HepG2 (cell line): ENCODE measurements around the gene TRAPPC12. TPM values are rescaled to one million over a fixed set of nuclear protein-coding genes. Genes with fewer than 3 reads are reported as not detected.

Experiments
- ATAC-seq: fragments of 200-7000 bp; cut with Tn5 transposase; 3 replicates; pipeline ENCODE4 v1.9.1; 2020; ENCODE audit warnings: mild to moderate bottlenecking, moderate library complexity
- BruUV-seq: library from RNA; stranded (reverse); fragments of 400-500 nt; replicated peaks from 2 replicates; lab custom pipeline; 2021; lab: Mats Ljungman, UMichigan
- CTCF ChIA-PET: fragments of 300-600 bp; formaldehyde crosslinking; extraction: SDS; loops from one replicate; lab custom pipeline; 2021; ENCODE audit warnings: low total read pairs, inconsistent platforms, low intra/inter-chr PET ratio; lab: Yijun Ruan, JAX
- POLR2A ChIA-PET: fragments of 350-600 bp; sonication (Branson Sonifier 250); formaldehyde crosslinking; loops from one replicate; lab custom pipeline; 2020; ENCODE audit warnings: antibody characterized with exemption, inconsistent platforms; lab: Yijun Ruan, JAX
- DNase-seq: peaks from one replicate; pipeline ENCODE4 v3.0.0-alpha.2; 2015; ENCODE audit warnings: low spot score
- FAIRE-seq: peaks from 3 replicates; lab custom pipeline; 2011; peaks lifted over from hg19 to GRCh38; lab: Jason Lieb, UNC
- H2AFZ ChIP-seq: one replicate; pipeline ENCODE4 v1.6.1; 2011; ENCODE audit warnings: low read length, inconsistent platforms
- H3K27ac ChIP-seq: fragments of 300-600 bp; 3 replicates; pipeline ENCODE4 v1.8.0; 2011; ENCODE audit warnings: mixed run types, mild to moderate bottlenecking, mixed read lengths, low read length, inconsistent platforms; ENCODE audit not compliant: insufficient read depth; ENCODE audit errors: extremely low read length
- H3K27me3 ChIP-seq, 2 experiments: fragments of 200-600 bp in 1 of 2; 2 replicates in 1 of 2; 3 replicates in 1 of 2; pipeline versions ENCODE4 v1.6.0 to v1.8.0; 2011; ENCODE audit warnings: low read length in 2 of 2, mild to moderate bottlenecking in 2 of 2, moderate library complexity in 2 of 2, inconsistent platforms in 1 of 2; ENCODE audit not compliant: insufficient read depth in 2 of 2, control insufficient read depth in 1 of 2
- H3K36me3 ChIP-seq, 2 experiments: fragments of 200-600 bp in 1 of 2; replicated peaks in 1 of 2; 2 replicates in 1 of 2; 3 replicates in 1 of 2; pipeline versions ENCODE4 v1.5.1 to v1.8.0; 2011; ENCODE audit warnings: low read length in 2 of 2, inconsistent platforms in 1 of 2; ENCODE audit not compliant: insufficient read depth in 2 of 2, control insufficient read depth in 1 of 2
- H3K4me1 ChIP-seq: 2 replicates; pipeline ENCODE4 v1.5.1; 2012; ENCODE audit warnings: low read length, inconsistent platforms; ENCODE audit not compliant: insufficient read depth
- H3K4me2 ChIP-seq: 2 replicates; pipeline ENCODE4 v1.6.0; 2011; ENCODE audit warnings: low read depth, low read length, inconsistent platforms
- H3K4me3 ChIP-seq, 3 experiments: fragments of 200-600 bp in 1 of 3; sonication (generic), shearing (Covaris generic) in 1 of 3; replicated peaks in 1 of 3; 2 replicates each; pipeline ENCODE4 v1.5.1; 2011 to 2016; ENCODE audit warnings: low read length in 3 of 3, inconsistent platforms in 2 of 3, low read depth in 2 of 3, mild to moderate bottlenecking in 2 of 3, control low read depth in 1 of 3, mixed read lengths in 1 of 3; ENCODE audit not compliant: insufficient read depth in 1 of 3
- H3K79me2 ChIP-seq: one replicate; pipeline ENCODE4 v1.6.1; 2011; ENCODE audit warnings: low read length, inconsistent platforms; ENCODE audit not compliant: insufficient read depth
- H3K9ac ChIP-seq: 2 replicates; pipeline ENCODE4 v1.6.0; 2011; ENCODE audit warnings: mild to moderate bottlenecking, low read depth, low read length, inconsistent platforms; ENCODE audit not compliant: insufficient read depth
- H3K9me3 ChIP-seq: 2 replicates; pipeline ENCODE4 v1.5.1; 2012; ENCODE audit warnings: mild to moderate bottlenecking, low read length
- H4K20me1 ChIP-seq: 2 replicates; pipeline ENCODE4 v1.6.0; 2011; ENCODE audit warnings: inconsistent platforms, mild to moderate bottlenecking, low read length, moderate library complexity; ENCODE audit not compliant: insufficient read depth
- AHR ChIP-seq: IDR thresholded peaks from 2 replicates; pipeline ENCODE4 v1.6.1; 2018; ENCODE audit warnings: missing genetic modification reagents, missing compliant biosample characterization
- ATF1 ChIP-seq: IDR thresholded peaks from 2 replicates; pipeline ENCODE4 v1.6.1; 2016; ENCODE audit warnings: mild to moderate bottlenecking, control low read depth
- CBX2 ChIP-seq, 2 experiments: fragments of 200-600 bp in 1 of 2; sonication (generic); formaldehyde crosslinking in 1 of 2; IDR thresholded peaks; 2 replicates each; pipeline versions ENCODE4 v1.7.0 to v1.8.1; 2018 to 2022; ENCODE audit warnings: low read depth in 2 of 2, low read length in 1 of 2, mild to moderate bottlenecking in 1 of 2, missing genetic modification reagents in 1 of 2
- CHD4 ChIP-seq: fragments of 200-600 bp; sonication (generic); IDR thresholded peaks from 2 replicates; pipeline ENCODE4 v1.7.0; 2017; ENCODE audit warnings: mild to moderate bottlenecking, low read length, borderline replicate concordance
- CREM ChIP-seq, 2 experiments: sonication (generic) in 1 of 2; formaldehyde crosslinking in 1 of 2; IDR thresholded peaks; 2 replicates each; pipeline versions ENCODE4 v1.4.0 to v1.6.1; 2016 to 2020; ENCODE audit warnings: antibody characterized with exemption in 1 of 2, mild to moderate bottlenecking in 1 of 2, missing genetic modification reagents in 1 of 2
- ISX ChIP-seq: sonication (generic); formaldehyde crosslinking; conservative IDR thresholded peaks from 2 replicates; pipeline ENCODE4 v1.5.0; 2020; ENCODE audit warnings: missing genetic modification reagents
- JUND ChIP-seq: sonication (generic); formaldehyde crosslinking; IDR thresholded peaks from 2 replicates; pipeline ENCODE4 v1.8.0; 2022; ENCODE audit warnings: mild to moderate bottlenecking, missing genetic modification reagents
- MTF2 ChIP-seq: sonication (generic); formaldehyde crosslinking; IDR thresholded peaks from 2 replicates; pipeline ENCODE4 v1.5.0; 2020; ENCODE audit warnings: missing genetic modification reagents, borderline replicate concordance
- NFYB ChIP-seq: sonication (generic); formaldehyde crosslinking; IDR thresholded peaks from 2 replicates; pipeline ENCODE4 v1.4.0; 2020; ENCODE audit warnings: missing genetic modification reagents
- NR1H2 ChIP-seq: sonication (generic); formaldehyde crosslinking; IDR thresholded peaks from 2 replicates; pipeline ENCODE4 v1.8.1; 2022; ENCODE audit warnings: low read depth, missing genetic modification reagents, borderline replicate concordance
- PPARG ChIP-seq: conservative IDR thresholded peaks from 2 replicates; pipeline ENCODE4 v1.6.1; 2016; ENCODE audit warnings: missing biosample characterization, missing genetic modification reagents
- REST ChIP-seq, 2 experiments: IDR thresholded peaks; 2 replicates each; pipeline ENCODE4 v1.6.1; 2011 to 2012; ENCODE audit warnings: low read length in 2 of 2, borderline replicate concordance in 1 of 2, low read depth in 1 of 2, mild to moderate bottlenecking in 1 of 2, moderate library complexity in 1 of 2
- SIN3A ChIP-seq: IDR thresholded peaks from 2 replicates; pipeline ENCODE4 v1.6.1; 2011; ENCODE audit warnings: low read depth, mild to moderate bottlenecking, control low read depth, low read length, borderline replicate concordance
- TRIM24 ChIP-seq: sonication (generic); formaldehyde crosslinking; IDR thresholded peaks from 2 replicates; pipeline ENCODE4 v1.8.0; 2022; ENCODE audit warnings: mild to moderate bottlenecking, missing genetic modification reagents
- ZKSCAN8 ChIP-seq: IDR thresholded peaks from 2 replicates; pipeline ENCODE4 v1.6.1; 2016; ENCODE audit warnings: borderline replicate concordance, missing genetic modification reagents, missing compliant biosample characterization
- ZMYM2 ChIP-seq: sonication (generic); formaldehyde crosslinking; IDR thresholded peaks from 2 replicates; pipeline ENCODE4 v1.8.0; 2022; ENCODE audit warnings: mild to moderate bottlenecking, missing genetic modification reagents
- ZNF644 ChIP-seq: IDR thresholded peaks from 2 replicates; pipeline ENCODE4 v1.6.1; 2016; ENCODE audit warnings: low read depth
- ZNF780A ChIP-seq: sonication (generic); formaldehyde crosslinking; IDR thresholded peaks from 2 replicates; pipeline ENCODE4 v1.8.0; 2022; ENCODE audit warnings: mild to moderate bottlenecking, missing genetic modification reagents, moderate library complexity
- WGBS: methylation state at CpG from one replicate; pipeline ENCODE4 v1.1.6; 2017; ENCODE audit warnings: low lambda C conversion rate; 5-methylcytosine and 5-hydroxymethylcytosine counted together
- in situ Hi-C: cut with HindIII; loops from 2 replicates; pipeline ENCODE4 v1.10.0; 2017; ENCODE audit warnings: low pct_unique_long_range_greater_than_20kb; ENCODE audit not compliant: extremely low pct_ligation_motif_present
- intact Hi-C: fragments of 100-400 bp; cut with micrococcal nuclease; formaldehyde crosslinking; loops from one replicate; pipeline ENCODE4 v1.10.0; 2022; ENCODE audit not compliant: unreplicated experiment
- polyA plus RNA-seq, 8 experiments: library from polyadenylated mRNA; depleted of rRNA in 3 of 8; stranded (reverse) in 7 of 8; unstranded in 1 of 8; fragments of >200 nt; fragmentation: Illumina TruSeq in 4 of 8; extraction: Trizol in 4 of 8; gene quantifications; 2 replicates each; pipeline versions ENCODE4 v1.2.1 to v1.2.3, GENCODE V29; 2011 to 2016; ENCODE audit warnings: low read depth in 4 of 8, missing spikeins in 1 of 8, mixed read lengths in 1 of 8; ENCODE audit not compliant: insufficient read depth in 1 of 8
- total RNA-seq, 5 experiments: library from RNA; depleted of rRNA; stranded (reverse); fragments of >200 nt; fragmentation: Illumina TruSeq; extraction: Trizol; gene quantifications; 2 replicates each; pipeline ENCODE4 v1.2.3, GENCODE V29; 2016; ENCODE audit warnings: low read depth in 1 of 5
- TF ChIP-seq, protein P1 (sequence below): sonication (generic); formaldehyde crosslinking; IDR thresholded peaks from 2 replicates; pipeline ENCODE4 v1.8.0; 2022; ENCODE audit warnings: mild to moderate bottlenecking, missing genetic modification reagents

The TRAPPC12 gene
- total and polyA plus RNA-seq, 2 of the 13 experiments (the other 11 are each of a cell fraction or from before 2014, with no cell fraction given), result 46.4 to 97.7 TPM

DNA sequence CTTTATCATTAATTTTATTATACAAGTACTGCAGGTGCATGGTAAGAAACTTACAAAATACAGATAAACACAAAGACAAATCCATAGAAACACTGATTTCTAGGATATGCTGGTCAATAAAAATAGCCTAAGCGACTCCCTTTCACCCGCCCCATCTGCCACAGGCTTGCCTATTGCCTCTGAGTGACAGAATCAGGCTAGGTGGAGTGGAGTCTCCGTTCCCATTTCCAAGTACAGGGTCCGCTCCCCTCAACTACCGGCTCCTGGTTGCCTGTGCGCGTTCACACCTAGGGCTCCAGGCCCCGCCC is 201 bp upstream of the TRAPPC12 start:
- no peak for ATAC-seq
- 1% methylated on average over 4 of the region's 8 CpGs for WGBS
- no peak overlapping the region for H2AFZ ChIP-seq
- peak overlapping the region; percentile 80 to 96 (median 92) for H3K4me3 ChIP-seq
- H3K36me3 ChIP-seq, result peaks cover 2 to 14% of the 10 kb centered on the region in 2 experiments; a peak in 2 of 5 replicates
- peak overlapping the region; percentile 99 for H3K9ac ChIP-seq
- peaks cover 57% of the 10 kb centered on the region for H3K79me2 ChIP-seq
- peak overlapping the region; percentile 91 for H3K4me2 ChIP-seq
- H3K27me3 ChIP-seq, result no peaks in the 10 kb centered on the region; a peak in 1 of 5 replicates
- H4K20me1 ChIP-seq, result peaks cover 4% of the 10 kb centered on the region; the same call in 1 of the 2 replicates
- H3K4me1 ChIP-seq, result peaks cover 50% of the 10 kb centered on the region
- no peak for DNase-seq
- ChIA-PET CTCF (no interaction called here), POLR2A (interaction anchor here (1.0 to 4.8 kb wide), 11 partner anchors 11 to 226 kb away, joined by 3 to 52 read pairs (median 7); partner anchors contain the start of gene RNASEH1)
- intact Hi-C loops (loop anchor here (5.0 kb wide), 5 partner anchors 77 to 278 kb away; partner anchors contain the start of gene ALLC), in situ Hi-C loops (no loop called here)
- BruUV-seq, result no TSS peak
- FAIRE-seq, result no peak
- H3K27ac ChIP-seq, result peak overlapping the region; percentile 96
- H3K9me3 ChIP-seq, result no peaks in the 10 kb centered on the region
- TF ChIP-seq ZKSCAN8 (CRISPR knock-in tag) (peak; percentile 65; the same call in 1 of the 2 replicates), JUND (peak; percentile 7; the same call in 1 of the 2 replicates), ZNF780A (0 out of 2 replicates have a peak, but pooled peaks have one; percentile 82), ZMYM2 (CRISPR knock-in tag) (peak; percentile 27; the same call in 1 of the 2 replicates), NR1H2 (CRISPR knock-in tag) (0 out of 2 replicates have a peak, but pooled peaks have one; percentile 68), CREM (IDR thresholded peaks at IDR 0.05) (peak; percentile 76), CREM (CRISPR knock-in tag; IDR thresholded peaks at IDR 0.05) (no peak), ZNF644 (CRISPR knock-in tag) (peak; percentile 10; the same call in 1 of the 2 replicates), NFYB (CRISPR knock-in tag) (peak; percentile 42; the same call in 1 of the 2 replicates), MTF2 (CRISPR knock-in tag) (0 out of 2 replicates have a peak, but pooled peaks have one; percentile 5), CBX2 (IDR thresholded peaks at IDR 0.05; ENCODE audit: low read depth, low read length) (no peak), CBX2 (CRISPR knock-in tag; IDR thresholded peaks at IDR 0.05; ENCODE audit: low read depth) (0 out of 2 replicates have a peak, but pooled peaks have one; percentile 15), AHR (CRISPR knock-in tag) (no peak), ATF1 (CRISPR knock-in tag) (0 out of 2 replicates have a peak, but pooled peaks have one; percentile 15), TRIM24 (CRISPR knock-in tag) (no peak), REST (IDR thresholded peaks at IDR 0.05; ENCODE audit: borderline replicate concordance in 1 of 2, low read depth in 1 of 2, low read length in 2 of 2) (peak in 1 of 2 experiments; percentile 31; a peak in 1 of 4 replicates), PPARG (CRISPR knock-in tag) (0 out of 2 replicates have a peak, but pooled peaks have one; percentile 37), CHD4 (peak; percentile 36; the same call in 1 of the 2 replicates), ISX (no peak), SIN3A (peak; percentile 81; the same call in 1 of the 2 replicates)
- TF ChIP-seq, protein P1, sequence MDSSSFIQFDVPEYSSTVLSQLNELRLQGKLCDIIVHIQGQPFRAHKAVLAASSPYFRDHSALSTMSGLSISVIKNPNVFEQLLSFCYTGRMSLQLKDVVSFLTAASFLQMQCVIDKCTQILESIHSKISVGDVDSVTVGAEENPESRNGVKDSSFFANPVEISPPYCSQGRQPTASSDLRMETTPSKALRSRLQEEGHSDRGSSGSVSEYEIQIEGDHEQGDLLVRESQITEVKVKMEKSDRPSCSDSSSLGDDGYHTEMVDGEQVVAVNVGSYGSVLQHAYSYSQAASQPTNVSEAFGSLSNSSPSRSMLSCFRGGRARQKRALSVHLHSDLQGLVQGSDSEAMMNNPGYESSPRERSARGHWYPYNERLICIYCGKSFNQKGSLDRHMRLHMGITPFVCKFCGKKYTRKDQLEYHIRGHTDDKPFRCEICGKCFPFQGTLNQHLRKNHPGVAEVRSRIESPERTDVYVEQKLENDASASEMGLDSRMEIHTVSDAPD (CRISPR knock-in tag), result 0 out of 2 replicates have a peak, but pooled peaks have one; percentile 8
